ENCODE results near the gene FGD6. TPM values are rescaled to one million over a fixed set of nuclear protein-coding genes. Genes with fewer than 3 reads are reported as not detected.

Gene FGD6
- total RNA-seq, 1 donor from 2014 or later = 42.1 TPM

- Mint-ChIP-seq H3K4me3 (ENCODE audit: unreplicated experiment) (peak within 1 kb of the TSS; percentile 94), H3K27me3 (ENCODE audit: unreplicated experiment) (peaks cover 5% of the 10 kb centered on the region), H3K4me1 (ENCODE audit: low read depth, unreplicated experiment) (no peaks in the 10 kb centered on the region), H3K36me3 (ENCODE audit: unreplicated experiment) (no peaks in the 10 kb centered on the region), H3K27ac (ENCODE audit: unreplicated experiment) (peak within 1 kb of the TSS; percentile 87), H3K9me3 (ENCODE audit: unreplicated experiment) (peaks cover 6% of the 10 kb centered on the region)
- TF ChIP-seq CTCF (IDR thresholded peaks at IDR 0.05; ENCODE audit: partially characterized antibody, unreplicated experiment) = no peak
- peak; percentile 95 for DNase-seq
These were observed 144.2 kb downstream of the FGD6 start, which contains the start of gene NR2C1 for GRCh38 chr12:95072900-95073697. NR2C1 (minus strand) TSS chr12:95073618; CDS start chr12:95067384, 6,234 bp downstream.

- H3K4me3 Mint-ChIP-seq (ENCODE audit: unreplicated experiment) = no peak overlapping the region
- H3K27ac Mint-ChIP-seq (ENCODE audit: unreplicated experiment) = no peak overlapping the region
- peaks cover 6% of the 10 kb centered on the region for H3K9me3 Mint-ChIP-seq (ENCODE audit: unreplicated experiment)
- no peaks in the 10 kb centered on the region for H3K36me3 Mint-ChIP-seq (ENCODE audit: unreplicated experiment)
- DNase-seq = no peak
- no peak for TF ChIP-seq CTCF (IDR thresholded peaks at IDR 0.05; ENCODE audit: partially characterized antibody, unreplicated experiment)
- H3K27me3 Mint-ChIP-seq (ENCODE audit: unreplicated experiment) = peaks cover 2% of the 10 kb centered on the region
- no peaks in the 10 kb centered on the region for H3K4me1 Mint-ChIP-seq (ENCODE audit: low read depth, unreplicated experiment)
These were observed 146.9 kb downstream of the FGD6 start for GRCh38 chr12:95070378-95070777.

GRCh38 chr12:95066091-95066855 is 151.0 kb downstream of the FGD6 start:
- no peaks in the 10 kb centered on the region for H3K36me3 Mint-ChIP-seq (ENCODE audit: unreplicated experiment)
- TF ChIP-seq CTCF (IDR thresholded peaks at IDR 0.05; ENCODE audit: partially characterized antibody, unreplicated experiment) = no peak
- H3K27me3 Mint-ChIP-seq (ENCODE audit: unreplicated experiment) = no peaks in the 10 kb centered on the region
- H3K9me3 Mint-ChIP-seq (ENCODE audit: unreplicated experiment) = no peaks in the 10 kb centered on the region
- no peaks in the 10 kb centered on the region for H3K4me1 Mint-ChIP-seq (ENCODE audit: low read depth, unreplicated experiment)
- DNase-seq = no peak
- no peak overlapping the region for H3K4me3 Mint-ChIP-seq (ENCODE audit: unreplicated experiment)
- H3K27ac Mint-ChIP-seq (ENCODE audit: unreplicated experiment) = no peak overlapping the region

GRCh38 chr12:95060951-95061350 is 156.3 kb downstream of the FGD6 start:
- TF ChIP-seq CTCF (IDR thresholded peaks at IDR 0.05; ENCODE audit: partially characterized antibody, unreplicated experiment) = no peak
- Mint-ChIP-seq H3K9me3 (ENCODE audit: unreplicated experiment) (no peaks in the 10 kb centered on the region), H3K27me3 (ENCODE audit: unreplicated experiment) (no peaks in the 10 kb centered on the region), H3K4me1 (ENCODE audit: low read depth, unreplicated experiment) (no peaks in the 10 kb centered on the region), H3K36me3 (ENCODE audit: unreplicated experiment) (no peaks in the 10 kb centered on the region), H3K27ac (ENCODE audit: unreplicated experiment) (no peak overlapping the region), H3K4me3 (ENCODE audit: unreplicated experiment) (no peak overlapping the region)
- no peak for DNase-seq

- Mint-ChIP-seq H3K9me3 (ENCODE audit: unreplicated experiment) (no peaks in the 10 kb centered on the region), H3K4me3 (ENCODE audit: unreplicated experiment) (no peak overlapping the region), H3K27ac (ENCODE audit: unreplicated experiment) (no peak overlapping the region), H3K36me3 (ENCODE audit: unreplicated experiment) (no peaks in the 10 kb centered on the region), H3K27me3 (ENCODE audit: unreplicated experiment) (no peaks in the 10 kb centered on the region), H3K4me1 (ENCODE audit: low read depth, unreplicated experiment) (peaks cover 2% of the 10 kb centered on the region)
- TF ChIP-seq CTCF (IDR thresholded peaks at IDR 0.05; ENCODE audit: partially characterized antibody, unreplicated experiment) = no peak
- DNase-seq = no peak
These were observed 157.3 kb downstream of the FGD6 start for GRCh38 chr12:95059984-95060383.

Measured in glutamatergic neuron (in vitro differentiated cells).